Measurements from ENCODE around the gene ETV3L. TPM values are rescaled to one million over a fixed set of nuclear protein-coding genes. Genes with fewer than 3 reads are reported as not detected.
A peak's percentile ranks its signal among the peaks of the same experiment; 100 is the strongest.

The ETV3L gene
- total and polyA plus RNA-seq, 2 of the 8 experiments (the other 6 are each of a cell fraction or from before 2014, with no cell fraction given): 0.17 to 0.26 TPM

DNA sequence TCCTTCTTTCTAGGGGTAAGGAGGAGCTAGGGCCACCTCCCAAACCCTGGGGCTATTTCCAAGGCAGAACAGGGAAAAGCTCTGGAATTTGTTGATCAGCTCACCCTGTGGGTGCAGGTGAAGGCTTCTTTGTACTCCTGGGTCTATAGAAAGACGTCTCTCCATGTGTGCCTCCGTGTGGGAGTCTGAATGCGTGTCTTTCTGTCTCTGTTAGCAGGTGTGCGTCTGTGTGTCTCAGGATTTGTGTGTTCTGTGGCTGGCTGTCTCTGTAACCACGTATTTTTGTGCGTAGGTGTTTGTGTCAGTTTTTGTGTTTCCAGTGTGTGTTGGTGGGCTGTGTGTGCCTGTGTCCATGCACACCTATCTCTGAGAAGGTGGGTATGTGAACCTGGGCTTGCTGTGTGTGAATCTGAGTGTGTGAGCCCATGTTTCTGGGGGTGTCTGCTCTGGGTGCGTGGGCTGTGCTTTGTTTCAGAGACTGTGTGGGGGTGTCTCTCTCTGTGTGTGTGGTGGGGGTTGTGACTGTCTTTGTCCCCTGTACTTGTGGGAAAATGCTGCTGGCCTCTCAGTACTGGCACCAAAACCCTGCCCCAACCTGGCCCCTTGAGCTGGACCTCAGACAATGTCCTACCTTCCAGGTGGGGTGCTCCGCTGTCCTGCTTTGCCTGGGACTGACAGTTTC lies 12.7 kb upstream of the ETV3L start:
- DNase-seq (ENCODE audit: low read depth in 1 of 2, low spot score in 2 of 2) (no peak), FAIRE-seq (no peak)
- no peaks in the 10 kb centered on the region for H3K9me3 ChIP-seq (ENCODE audit: insufficient read depth in 2 of 2, low read depth in 1 of 2, low read length in 1 of 2)
- no peak overlapping the region; a peak in 1 of 7 replicates for H3K9ac ChIP-seq (replicated peaks in 1 of 4; ENCODE audit: extremely low read depth in 1 of 4, low read depth in 3 of 4, low read length in 3 of 4)
- H3K56ac ChIP-seq (replicated peaks; ENCODE audit: insufficient read length, low read depth, low read length): no peak overlapping the region
- no peaks in the 10 kb centered on the region for H3K79me1 ChIP-seq (ENCODE audit: low read depth, low read length)
- H2BK20ac ChIP-seq (ENCODE audit: low read length): peak overlapping the region; percentile 100
- peak overlapping the region; percentile 37 to 62; a peak in 3 of 4 replicates for H3K4me2 ChIP-seq (ENCODE audit: insufficient read depth in 1 of 2, low read depth in 2 of 2, low read length in 2 of 2)
- peaks cover 23 to 50% (median 40%) of the 10 kb centered on the region in 4 experiments for H3K4me1 ChIP-seq (replicated peaks in 1 of 4; ENCODE audit: control insufficient read depth in 3 of 4, insufficient read depth in 4 of 4, low read length in 3 of 4)
- peak overlapping the region; percentile 84 for H4K91ac ChIP-seq (replicated peaks; ENCODE audit: insufficient read length, low read length)
- 66% methylated on average over 8 of the region's 8 CpGs; no CpG with 5 or more reads in 1 of the 2 experiments for WGBS, 2 experiments (ENCODE audit: extremely low coverage in 1 of 2, insufficient coverage in 1 of 2, insufficient read length in 1 of 2, insufficient replicate concordance in 2 of 2, low coverage in 1 of 2, low lambda C conversion rate in 2 of 2, missing lambda C conversion rate in 1 of 2)
- no peaks in the 10 kb centered on the region for H4K20me1 ChIP-seq (replicated peaks in 1 of 2; ENCODE audit: control insufficient read depth in 1 of 2, insufficient read depth in 2 of 2, low read length in 2 of 2)
- H2BK120ac ChIP-seq (replicated peaks; ENCODE audit: low read depth, low read length): peak overlapping the region; percentile 82
- H3K27me3 ChIP-seq (replicated peaks in 1 of 4; ENCODE audit: control insufficient read depth in 3 of 4, extremely low read depth in 1 of 4, insufficient read depth in 3 of 4, low read length in 3 of 4): peaks cover 0 to 9% (median 2%) of the 10 kb centered on the region in 4 experiments; a peak in 4 of 7 replicates
- H3K23me2 ChIP-seq (ENCODE audit: low read depth, low read length): peaks cover 6% of the 10 kb centered on the region; the same call in 1 of the 2 replicates
- H3K27ac ChIP-seq (ENCODE audit: low read depth, low read length): no peak overlapping the region
- no peaks in the 10 kb centered on the region for H3K36me3 ChIP-seq (ENCODE audit: control insufficient read depth in 2 of 4, insufficient read depth in 4 of 4, low read length in 3 of 4)
- TF ChIP-seq BACH1 (IDR thresholded peaks at IDR 0.05; ENCODE audit: low read length): no peak
- no peak for TF ChIP-seq CTBP2 (IDR thresholded peaks at IDR 0.05; ENCODE audit: borderline replicate concordance, insufficient read depth, insufficient read length, low read length)
- ChIA-PET CTCF (ENCODE audit: partially characterized antibody) (interaction anchor here (1.0 to 9.2 kb wide), 3 partner anchors 10 to 44 kb away, joined by 3 to 67 read pairs (median 35); partner anchors contain the start of gene ETV3L), POLR2A (ENCODE audit: partially characterized antibody) (interaction anchor here (0.7 to 2.6 kb wide), 4 partner anchors 16 to 44 kb away, joined by 3 to 8 read pairs (median 4); no protein-coding TSS in a partner anchor)
- peak overlapping the region; percentile 100 for H2BK12ac ChIP-seq (ENCODE audit: low read depth, low read length)
- H3K4ac ChIP-seq (replicated peaks; ENCODE audit: insufficient read length, low read depth, low read length): peak overlapping the region; percentile 82
- peak overlapping the region in 1 of 4 experiments; percentile 29; a peak in 3 of 8 replicates for H3K4me3 ChIP-seq (ENCODE audit: extremely low read depth in 1 of 4, insufficient read depth in 2 of 4, low read depth in 3 of 4, low read length in 4 of 4)
- no peaks in the 10 kb centered on the region for H3K79me2 ChIP-seq (ENCODE audit: control insufficient read depth in 1 of 2, insufficient read depth in 2 of 2, low read length in 2 of 2)
- H3K18ac ChIP-seq (ENCODE audit: extremely low read depth, low read length): peak overlapping the region; percentile 87
- no peak overlapping the region for H3K14ac ChIP-seq (ENCODE audit: insufficient read length)
- H2BK5ac ChIP-seq (ENCODE audit: low read depth, low read length): peak overlapping the region; percentile 75; the same call in 1 of the 2 replicates
- peak overlapping the region; percentile 72; the same call in 1 of the 2 replicates for H4K8ac ChIP-seq (ENCODE audit: extremely low read depth, insufficient read depth, low read length)
- peak overlapping the region; percentile 60; the same call in 1 of the 2 replicates for H2AFZ ChIP-seq (ENCODE audit: low read length)
- no peak overlapping the region for H4K5ac ChIP-seq (ENCODE audit: insufficient read length, low read depth, low read length)
- H2AK5ac ChIP-seq (ENCODE audit: low read depth, low read length): peak overlapping the region; percentile 90; the same call in 1 of the 2 replicates
- peak overlapping the region; percentile 88; the same call in 1 of the 2 replicates for H2BK15ac ChIP-seq (ENCODE audit: low read length)
- H3K23ac ChIP-seq (ENCODE audit: insufficient read length): no peak overlapping the region
